Hepatocyte (in vitro differentiated cells): Measurements from ENCODE around the gene KNDC1. TPM values are rescaled to one million over a fixed set of nuclear protein-coding genes. Genes with fewer than 3 reads are reported as not detected.

Source experiments
- DNase-seq: peaks from one replicate; pipeline ENCODE4 v3.0.0-alpha.2; 2016; ENCODE audit warnings: low spot score
- H2AFZ ChIP-seq: fragments of 200-600 bp; sonication (generic); 2 replicates; pipeline ENCODE4 v1.6.0; 2016; ENCODE audit warnings: antibody characterized with exemption, mild to moderate bottlenecking
- H3K27ac ChIP-seq: fragments of 200-600 bp; sonication (generic); 2 replicates; pipeline ENCODE4 v1.5.1; 2016; ENCODE audit warnings: mild to moderate bottlenecking
- H3K27me3 ChIP-seq: fragments of 200-600 bp; sonication (generic); 2 replicates; pipeline ENCODE4 v1.6.1; 2016
- H3K36me3 ChIP-seq: fragments of 200-600 bp; sonication (generic); replicated peaks from 2 replicates; pipeline ENCODE4 v1.5.1; 2016; ENCODE audit warnings: low read depth; ENCODE audit not compliant: insufficient read depth
- H3K4me1 ChIP-seq: fragments of 200-600 bp; sonication (generic); 2 replicates; pipeline ENCODE4 v1.5.1; 2016; ENCODE audit warnings: mild to moderate bottlenecking, moderate library complexity; ENCODE audit not compliant: insufficient read depth
- H3K4me2 ChIP-seq: fragments of 200-600 bp; sonication (generic); 2 replicates; pipeline ENCODE4 v1.6.0; 2016
- H3K4me3 ChIP-seq: fragments of 200-600 bp; sonication (generic); 2 replicates; pipeline ENCODE4 v1.5.1; 2016; ENCODE audit warnings: mild to moderate bottlenecking
- H3K79me2 ChIP-seq: fragments of 200-600 bp; sonication (generic); 2 replicates; pipeline ENCODE4 v1.6.0; 2017; ENCODE audit warnings: mild to moderate bottlenecking
- H3K9me2 ChIP-seq: fragments of 200-600 bp; sonication (generic); replicated peaks from 2 replicates; pipeline ENCODE4 v1.6.0; 2017; ENCODE audit warnings: mild to moderate bottlenecking; ENCODE audit not compliant: insufficient read depth
- H3K9me3 ChIP-seq: fragments of 200-600 bp; sonication (generic); 2 replicates; pipeline ENCODE4 v1.5.1; 2016; ENCODE audit warnings: low read depth, mild to moderate bottlenecking
- H4K20me1 ChIP-seq: fragments of 200-600 bp; sonication (generic); 2 replicates; pipeline ENCODE4 v1.6.0; 2016; ENCODE audit warnings: mild to moderate bottlenecking; ENCODE audit not compliant: insufficient read depth, poor library complexity, severe bottlenecking
- CTCF ChIP-seq: fragments of 200-600 bp; sonication (generic); IDR thresholded peaks from 2 replicates; pipeline ENCODE4 v1.5.1; 2016; ENCODE audit warnings: antibody characterized with exemption, mild to moderate bottlenecking; ENCODE audit not compliant: poor library complexity
- EZH2 ChIP-seq: fragments of 200-600 bp; sonication (generic); IDR thresholded peaks from 2 replicates; pipeline ENCODE4 v1.6.1; 2016; ENCODE audit warnings: antibody characterized with exemption, mild to moderate bottlenecking, borderline replicate concordance
- EZH2phosphoT487 ChIP-seq: fragments of 200-600 bp; sonication (generic); IDR thresholded peaks from one replicate; pipeline ENCODE4 v1.6.1; 2018; ENCODE audit warnings: antibody characterized with exemption, mild to moderate bottlenecking, low read depth, moderate library complexity; ENCODE audit not compliant: unreplicated experiment, severe bottlenecking
- WGBS: methylation state at CpG from one replicate; pipeline ENCODE4 v1.1.6; 2016; ENCODE audit warnings: low lambda C conversion rate; ENCODE audit errors: missing lambda C conversion rate; 5-methylcytosine and 5-hydroxymethylcytosine counted together
- polyA plus RNA-seq: library from polyadenylated mRNA; unstranded; fragments of >200 nt; fragmentation: Nextera tagmentation; extraction: Ambion mirVana; gene quantifications from 2 replicates; pipeline ENCODE4 v1.2.1, GENCODE V29; 2016
- total RNA-seq: library from RNA; depleted of rRNA; stranded (reverse); fragments of >200 nt; gene quantifications from 2 replicates; pipeline ENCODE4 v1.2.3, GENCODE V29; 2014

The KNDC1 gene
- total and polyA plus RNA-seq, 2 experiments from 2014 or later: 3.8 to 4.3 TPM

- H3K4me1 ChIP-seq: peaks cover 11% of the 10 kb centered on the region
- H3K36me3 ChIP-seq: no peaks in the 10 kb centered on the region
- TF ChIP-seq EZH2 (no peak), EZH2phosphoT487 (no peak), CTCF (no peak)
- no peak overlapping the region for H3K27ac ChIP-seq
- H3K27me3 ChIP-seq: no peaks in the 10 kb centered on the region
- no peak overlapping the region for H3K4me3 ChIP-seq
- no peaks in the 10 kb centered on the region for H3K9me3 ChIP-seq
- H2AFZ ChIP-seq: no peak overlapping the region
- H3K79me2 ChIP-seq: no peaks in the 10 kb centered on the region
- WGBS: 96% methylated on average over 12 of the region's 12 CpGs
- DNase-seq: no peak
- no peak overlapping the region for H3K4me2 ChIP-seq
- H4K20me1 ChIP-seq: no peaks in the 10 kb centered on the region
- no peaks in the 10 kb centered on the region for H3K9me2 ChIP-seq
Observed at GRCh38 chr10:133248334-133248715, 88.3 kb downstream of the KNDC1 start.

DNA sequence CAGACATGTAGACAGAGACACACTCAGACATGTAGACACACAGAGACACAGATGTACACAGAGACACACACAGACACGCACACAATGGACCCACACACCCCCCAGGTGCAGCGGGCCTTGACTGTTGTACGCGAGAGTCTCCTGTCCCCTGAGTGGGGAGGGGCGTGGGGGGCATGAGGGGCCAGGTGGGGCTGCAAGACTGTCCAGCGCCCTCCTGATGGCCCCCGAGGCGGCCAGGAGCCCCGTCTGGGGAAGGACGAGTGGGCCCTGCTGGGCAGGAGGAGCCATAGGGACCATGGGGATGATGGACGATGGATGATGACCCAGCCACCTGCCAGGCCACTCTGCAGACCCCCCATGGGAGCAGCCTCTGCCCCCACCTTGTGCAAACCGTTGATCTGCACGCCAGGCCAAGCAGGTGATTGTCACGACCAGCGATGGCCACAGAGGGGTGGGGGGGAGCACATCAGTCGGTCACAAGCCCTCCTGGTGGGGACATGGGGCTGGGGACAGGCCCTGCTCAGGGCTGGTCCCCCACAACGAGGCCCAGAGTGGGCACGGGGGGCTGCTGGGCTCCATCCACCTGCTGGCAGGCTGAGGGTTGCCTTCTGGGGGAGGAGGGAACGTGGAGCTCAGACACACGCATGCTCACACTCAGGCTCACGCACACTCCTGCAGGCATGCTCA lies 89.2 kb downstream of the KNDC1 start:
- Histone ChIP-seq H3K4me2 (no peak overlapping the region), H3K4me1 (peaks cover 14% of the 10 kb centered on the region), H3K9me2 (no peaks in the 10 kb centered on the region), H3K36me3 (no peaks in the 10 kb centered on the region), H3K9me3 (no peaks in the 10 kb centered on the region), H3K27me3 (no peaks in the 10 kb centered on the region), H3K79me2 (no peaks in the 10 kb centered on the region), H4K20me1 (no peaks in the 10 kb centered on the region), H3K27ac (no peak overlapping the region), H2AFZ (no peak overlapping the region), H3K4me3 (no peak overlapping the region)
- 87% methylated on average over 16 of the region's 21 CpGs for WGBS
- TF ChIP-seq EZH2: no peak
- TF ChIP-seq EZH2phosphoT487: no peak
- no peak for TF ChIP-seq CTCF
- no peak for DNase-seq

GRCh38 chr10:133249975-133250754 lies 90.1 kb downstream of the KNDC1 start:
- WGBS: 73% methylated on average over 11 of the region's 11 CpGs
- H3K4me3 ChIP-seq: no peak overlapping the region
- no peaks in the 10 kb centered on the region for H3K79me2 ChIP-seq
- H2AFZ ChIP-seq: no peak overlapping the region
- no peak overlapping the region for H3K4me2 ChIP-seq
- TF ChIP-seq CTCF (no peak), EZH2 (no peak)
- peaks cover 13% of the 10 kb centered on the region for H3K4me1 ChIP-seq
- H3K27me3 ChIP-seq: no peaks in the 10 kb centered on the region
- no peaks in the 10 kb centered on the region for H3K9me3 ChIP-seq
- H3K36me3 ChIP-seq: no peaks in the 10 kb centered on the region
- H4K20me1 ChIP-seq: no peaks in the 10 kb centered on the region
- H3K9me2 ChIP-seq: no peaks in the 10 kb centered on the region
- H3K27ac ChIP-seq: no peak overlapping the region
- DNase-seq: no peak
